CD4-positive, alpha-beta T cell treated with Interferon gamma for 1 hour (primary cell): ENCODE data around the gene OR4D11.
"Not testable (repeated sequence)": the region's sequence is repeated elsewhere in the genome, so short reads cannot be mapped to it uniquely, and the experiment has no call there.

Experiments
- DNase-seq: peaks from one replicate; pipeline ENCODE4 v3.0.0-alpha.2; 2020

Gene OR4D11

GRCh38 chr11:59503276-59503675 is at the start of gene OR4D11:
OR4D11 (plus strand) TSS chr11:59503576; CDS start chr11:59503576, 0 bp downstream.
- DNase-seq = no peak

GRCh38 chr11:59456661-59457060 is 46.7 kb upstream of the OR4D11 start, which contains the start of gene OR4D6:
OR4D6 (plus strand) TSS chr11:59456961; CDS start chr11:59456961, 0 bp downstream.
- no peak for DNase-seq

- DNase-seq = no peak
Observed at GRCh38 chr11:59459916-59460315, 43.5 kb upstream of the OR4D11 start.

GRCh38 chr11:59463190-59463641 is 40.2 kb upstream of the OR4D11 start:
- DNase-seq = no peak

GRCh38 chr11:59473015-59473414 is 30.4 kb upstream of the OR4D11 start, which contains the start of gene OR4D10:
OR4D10 (plus strand) TSS chr11:59473315; CDS start chr11:59477430, 4,115 bp downstream.
- no peak for DNase-seq

- no peak for DNase-seq
Observed at GRCh38 chr11:59475176-59475575, 28.2 kb upstream of the OR4D11 start.

- DNase-seq = no peak
Observed at GRCh38 chr11:59479906-59480305, 23.5 kb upstream of the OR4D11 start.

GRCh38 chr11:59480359-59480758 is 23.0 kb upstream of the OR4D11 start:
- DNase-seq = no peak

- no peak for DNase-seq
Observed at GRCh38 chr11:59501931-59502330, 1.4 kb upstream of the OR4D11 start.

GRCh38 chr11:59510941-59511589 is 7.7 kb downstream of the OR4D11 start, which contains the start of gene OR4D9:
OR4D9 (plus strand) TSS chr11:59511539; CDS start chr11:59514913, 3,374 bp downstream.
- no peak for DNase-seq

GRCh38 chr11:59511675-59512074 is 8.3 kb downstream of the OR4D11 start:
- no peak for DNase-seq

GRCh38 chr11:59520139-59520538 is 16.8 kb downstream of the OR4D11 start:
- DNase-seq = not testable (repeated sequence)

GRCh38 chr11:59520741-59521140 is 17.4 kb downstream of the OR4D11 start:
- no peak for DNase-seq

- no peak for DNase-seq
Observed at GRCh38 chr11:59523541-59523940, 20.2 kb downstream of the OR4D11 start.

GRCh38 chr11:59528711-59529110 is 25.3 kb downstream of the OR4D11 start:
- no peak for DNase-seq

- DNase-seq = no peak
Observed at GRCh38 chr11:59532620-59533019, 29.2 kb downstream of the OR4D11 start.

GRCh38 chr11:59534676-59535075 is 31.3 kb downstream of the OR4D11 start:
- DNase-seq = no peak

GRCh38 chr11:59542142-59542810 is 38.9 kb downstream of the OR4D11 start:
- DNase-seq = no peak

- DNase-seq = not testable (repeated sequence)
Observed at GRCh38 chr11:59543713-59544112, 40.3 kb downstream of the OR4D11 start.

GRCh38 chr11:59544869-59545178 is 41.4 kb downstream of the OR4D11 start:
- DNase-seq = no peak

- DNase-seq = no peak
Observed at GRCh38 chr11:59545179-59546020, 42.0 kb downstream of the OR4D11 start.

GRCh38 chr11:59547605-59548308 is 44.4 kb downstream of the OR4D11 start:
- DNase-seq = not testable (repeated sequence)

GRCh38 chr11:59548309-59548656 is 44.9 kb downstream of the OR4D11 start:
- no peak for DNase-seq
